Dedifferentiated amniotic fluid mesenchymal stem cell (primary cell): ENCODE results near the gene ERBB4.
"Not testable (repeated sequence)": the region's sequence is repeated elsewhere in the genome, so short reads cannot be mapped to it uniquely, and the experiment has no call there.

Experiments used
- DNase-seq: peaks from one replicate; pipeline ENCODE4 v3.0.0-alpha.2; 2016; ENCODE audit errors: extremely low spot score

The ERBB4 gene

GRCh38 chr2:212013626-212014025 is 525.0 kb downstream of the ERBB4 start:
- no peak for DNase-seq

GRCh38 chr2:212010305-212010704 is 528.3 kb downstream of the ERBB4 start:
- DNase-seq: not testable (repeated sequence)

GRCh38 chr2:212007972-212008371 is 530.6 kb downstream of the ERBB4 start:
- DNase-seq: no peak

- peak; percentile 32 for DNase-seq
These were observed 533.4 kb downstream of the ERBB4 start for GRCh38 chr2:212005085-212005671.

- no peak for DNase-seq
These were observed 537.3 kb downstream of the ERBB4 start for GRCh38 chr2:212001325-212001724.

GRCh38 chr2:211996857-211997256 is 541.7 kb downstream of the ERBB4 start:
- no peak for DNase-seq

GRCh38 chr2:211994806-211995205 is 543.8 kb downstream of the ERBB4 start:
- DNase-seq: no peak

- DNase-seq: no peak
These were observed 548.3 kb downstream of the ERBB4 start for GRCh38 chr2:211990335-211990734.

GRCh38 chr2:211986313-211986712 is 552.3 kb downstream of the ERBB4 start:
- DNase-seq: no peak

- no peak for DNase-seq
These were observed 553.2 kb downstream of the ERBB4 start for GRCh38 chr2:211985393-211985792.

GRCh38 chr2:211982162-211982561 is 556.4 kb downstream of the ERBB4 start:
- DNase-seq: no peak

GRCh38 chr2:211981451-211981850 is 557.2 kb downstream of the ERBB4 start:
- DNase-seq: no peak

- DNase-seq: no peak
These were observed 562.5 kb downstream of the ERBB4 start for GRCh38 chr2:211976076-211976475.

GRCh38 chr2:211967234-211967633 is 571.4 kb downstream of the ERBB4 start:
- no peak for DNase-seq

- no peak for DNase-seq
These were observed 574.6 kb downstream of the ERBB4 start for GRCh38 chr2:211963969-211964368.

- DNase-seq: no peak
These were observed 580.8 kb downstream of the ERBB4 start for GRCh38 chr2:211957799-211958198.

- DNase-seq: no peak
These were observed 583.0 kb downstream of the ERBB4 start for GRCh38 chr2:211955648-211956047.

- DNase-seq: no peak
These were observed 589.7 kb downstream of the ERBB4 start for GRCh38 chr2:211948932-211949331.

- no peak for DNase-seq
These were observed 591.6 kb downstream of the ERBB4 start for GRCh38 chr2:211946960-211947359.

GRCh38 chr2:211944572-211944971 is 594.0 kb downstream of the ERBB4 start:
- no peak for DNase-seq

GRCh38 chr2:211942153-211942552 is 596.4 kb downstream of the ERBB4 start:
- no peak for DNase-seq

GRCh38 chr2:211941216-211941747 is 597.3 kb downstream of the ERBB4 start:
- no peak for DNase-seq

- no peak for DNase-seq
These were observed 599.4 kb downstream of the ERBB4 start for GRCh38 chr2:211939177-211939576.

GRCh38 chr2:211934811-211935210 is 603.8 kb downstream of the ERBB4 start:
- DNase-seq: no peak
